Nephron progenitor cell (in vitro differentiated cells): ENCODE measurements around the gene TJP1.

Source experiments
- DNase-seq: peaks from one replicate; pipeline ENCODE4 v3.0.0; 2021
- H3K27ac Mint-ChIP-seq: 2 replicates; pipeline ENCODE4 v1.8.0; 2021; ENCODE audit warnings: mild to moderate bottlenecking, moderate library complexity, mixed read lengths
- H3K27me3 Mint-ChIP-seq: 2 replicates; pipeline ENCODE4 v1.8.0; 2021; ENCODE audit warnings: mild to moderate bottlenecking, low read depth, mixed read lengths; ENCODE audit not compliant: poor library complexity
- H3K36me3 Mint-ChIP-seq: 2 replicates; pipeline ENCODE4 v1.8.0; 2021; ENCODE audit warnings: low read depth, mixed read lengths
- H3K4me1 Mint-ChIP-seq: 2 replicates; pipeline ENCODE4 v1.8.0; 2021; ENCODE audit warnings: mixed read lengths
- H3K4me3 Mint-ChIP-seq: 2 replicates; pipeline ENCODE4 v1.8.0; 2021; ENCODE audit warnings: mild to moderate bottlenecking, moderate library complexity, mixed read lengths
- H3K9me3 Mint-ChIP-seq: 2 replicates; pipeline ENCODE4 v1.8.0; 2021; ENCODE audit warnings: mild to moderate bottlenecking, moderate library complexity, mixed read lengths
- TF ChIP-seq, protein P1 (sequence below): fragments of 200-600 bp; sonication (generic); IDR thresholded peaks from 2 replicates; pipeline ENCODE4 v1.5.0; 2021; ENCODE audit warnings: antibody characterized with exemption

Gene TJP1

DNA sequence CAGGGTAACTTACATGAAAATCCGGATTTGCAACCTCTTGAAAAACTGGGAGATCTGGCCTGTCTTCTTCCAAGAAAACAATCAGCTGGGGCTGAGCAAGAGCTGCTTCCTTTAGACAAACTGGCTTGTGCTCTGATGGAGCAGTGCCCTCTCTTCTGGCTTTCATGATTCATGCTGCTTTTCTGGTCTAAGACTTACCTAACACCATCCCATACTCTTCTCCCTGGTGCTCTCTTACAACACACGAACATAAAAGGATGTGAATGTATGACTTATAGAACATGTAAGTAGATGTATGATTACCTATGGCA, 9.9 kb downstream of the TJP1 start:
- DNase-seq: no peak
- Mint-ChIP-seq H3K4me1 (peaks cover 18% of the 10 kb centered on the region), H3K27me3 (no peaks in the 10 kb centered on the region), H3K4me3 (no peak overlapping the region), H3K36me3 (peaks cover 35% of the 10 kb centered on the region), H3K27ac (no peak overlapping the region), H3K9me3 (peaks cover 8% of the 10 kb centered on the region)
- TF ChIP-seq, protein P1, sequence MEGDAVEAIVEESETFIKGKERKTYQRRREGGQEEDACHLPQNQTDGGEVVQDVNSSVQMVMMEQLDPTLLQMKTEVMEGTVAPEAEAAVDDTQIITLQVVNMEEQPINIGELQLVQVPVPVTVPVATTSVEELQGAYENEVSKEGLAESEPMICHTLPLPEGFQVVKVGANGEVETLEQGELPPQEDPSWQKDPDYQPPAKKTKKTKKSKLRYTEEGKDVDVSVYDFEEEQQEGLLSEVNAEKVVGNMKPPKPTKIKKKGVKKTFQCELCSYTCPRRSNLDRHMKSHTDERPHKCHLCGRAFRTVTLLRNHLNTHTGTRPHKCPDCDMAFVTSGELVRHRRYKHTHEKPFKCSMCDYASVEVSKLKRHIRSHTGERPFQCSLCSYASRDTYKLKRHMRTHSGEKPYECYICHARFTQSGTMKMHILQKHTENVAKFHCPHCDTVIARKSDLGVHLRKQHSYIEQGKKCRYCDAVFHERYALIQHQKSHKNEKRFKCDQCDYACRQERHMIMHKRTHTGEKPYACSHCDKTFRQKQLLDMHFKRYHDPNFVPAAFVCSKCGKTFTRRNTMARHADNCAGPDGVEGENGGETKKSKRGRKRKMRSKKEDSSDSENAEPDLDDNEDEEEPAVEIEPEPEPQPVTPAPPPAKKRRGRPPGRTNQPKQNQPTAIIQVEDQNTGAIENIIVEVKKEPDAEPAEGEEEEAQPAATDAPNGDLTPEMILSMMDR: no peak

- peaks cover 18% of the 10 kb centered on the region for H3K4me1 Mint-ChIP-seq
- peaks cover 3% of the 10 kb centered on the region for H3K9me3 Mint-ChIP-seq
- H3K36me3 Mint-ChIP-seq: peaks cover 33% of the 10 kb centered on the region
- DNase-seq: no peak
- no peak overlapping the region for H3K27ac Mint-ChIP-seq
- H3K4me3 Mint-ChIP-seq: no peak overlapping the region
- TF ChIP-seq, protein P1: no peak
- no peaks in the 10 kb centered on the region for H3K27me3 Mint-ChIP-seq
Observed at GRCh38 chr15:29811691-29812383, 10.4 kb downstream of the TJP1 start.

GRCh38 chr15:29805708-29806104, 16.6 kb downstream of the TJP1 start:
- Mint-ChIP-seq H3K27me3 (no peaks in the 10 kb centered on the region), H3K36me3 (peaks cover 62% of the 10 kb centered on the region), H3K9me3 (peaks cover 10% of the 10 kb centered on the region), H3K4me3 (no peak overlapping the region), H3K4me1 (peaks cover 12% of the 10 kb centered on the region), H3K27ac (no peak overlapping the region)
- DNase-seq: no peak
- TF ChIP-seq, protein P1: no peak

- H3K4me3 Mint-ChIP-seq: no peak overlapping the region
Observed at GRCh38 chr15:29805043-29805707, 17.1 kb downstream of the TJP1 start.

GRCh38 chr15:29802411-29802810, 19.9 kb downstream of the TJP1 start:
- peaks cover 31% of the 10 kb centered on the region for H3K9me3 Mint-ChIP-seq
- no peak overlapping the region for H3K27ac Mint-ChIP-seq
- TF ChIP-seq, protein P1: no peak
- no peak overlapping the region for H3K4me3 Mint-ChIP-seq
- no peak for DNase-seq
- H3K36me3 Mint-ChIP-seq: peaks cover 76% of the 10 kb centered on the region
- no peaks in the 10 kb centered on the region for H3K27me3 Mint-ChIP-seq
- H3K4me1 Mint-ChIP-seq: peaks cover 17% of the 10 kb centered on the region

More at GRCh38 chr15:29805043-29805707, 17.1 kb downstream of the TJP1 start:
- Mint-ChIP-seq H3K27me3 (no peaks in the 10 kb centered on the region), H3K36me3 (peaks cover 62% of the 10 kb centered on the region), H3K9me3 (peaks cover 15% of the 10 kb centered on the region), H3K4me1 (peaks cover 17% of the 10 kb centered on the region), H3K27ac (no peak overlapping the region)
- TF ChIP-seq, protein P1: no peak
- DNase-seq: no peak
